Thymus (tissue), 11 donors: ENCODE data around the gene C16orf82. TPM values are rescaled to one million over a fixed set of nuclear protein-coding genes. Genes with fewer than 3 reads are reported as not detected.

Experiments
- DNase-seq, 9 donors: peaks; one replicate each; pipeline ENCODE4 v3.0.0-alpha.2; 2013; ENCODE audit warnings: low spot score in 9 of 9, low read depth in 6 of 9, missing footprints in 1 of 9
- H3K27ac ChIP-seq, 2 donors: one replicate each; pipeline ENCODE4 v1.5.1; 2013; ENCODE audit warnings: control low read depth in 1 of 2, low read depth in 1 of 2, low read length in 1 of 2, mild to moderate bottlenecking in 1 of 2, moderate library complexity in 1 of 2
- H3K27me3 ChIP-seq, 2 donors: one replicate each; pipeline ENCODE4 v1.5.1; 2013; ENCODE audit warnings: low read length in 1 of 2; ENCODE audit not compliant: control insufficient read depth in 2 of 2, insufficient read depth in 1 of 2
- H3K36me3 ChIP-seq, 2 donors: one replicate each; pipeline ENCODE4 v1.5.1; 2013; ENCODE audit warnings: low read length in 1 of 2, mild to moderate bottlenecking in 1 of 2, moderate library complexity in 1 of 2; ENCODE audit not compliant: control insufficient read depth in 2 of 2, insufficient read depth in 2 of 2
- H3K4me1 ChIP-seq, 2 donors: one replicate each; pipeline ENCODE4 v1.5.1; 2013; ENCODE audit warnings: low read length in 2 of 2; ENCODE audit not compliant: control insufficient read depth in 2 of 2, insufficient read depth in 2 of 2
- H3K4me3 ChIP-seq, 2 donors: one replicate each; pipeline ENCODE4 v1.5.1; 2013; ENCODE audit warnings: low read length in 2 of 2, control low read depth in 1 of 2, mild to moderate bottlenecking in 1 of 2
- H3K9me3 ChIP-seq, 2 donors: one replicate each; pipeline ENCODE4 v1.5.1; 2013; ENCODE audit warnings: low read length in 1 of 2, mild to moderate bottlenecking in 1 of 2; ENCODE audit not compliant: control insufficient read depth in 2 of 2, insufficient read depth in 1 of 2
- WGBS: extraction: QIAGEN DNeasy Blood & Tissue Kit; methylation state at CpG from one replicate; pipeline ENCODE4 v1.1.7; 2013; 5-methylcytosine and 5-hydroxymethylcytosine counted together
- polyA plus RNA-seq: library from polyadenylated mRNA; stranded (reverse); fragments of 200-250 nt; gene quantifications from one replicate; pipeline ENCODE4 v1.2.3, GENCODE V29; 2013
- total RNA-seq: library from RNA; stranded (reverse); fragments of 120-200 nt; gene quantifications from one replicate; pipeline ENCODE4 v1.2.4, GENCODE V29; 2013
- donor health status: healthy.

Gene C16orf82
- total and polyA plus RNA-seq, 2 donors = 0.05 TPM; not detected in 1

- H3K27me3 ChIP-seq = peaks cover 0 to 4% of the 10 kb centered on the region in 2 donors
- WGBS = 94% methylated on average over 1 of the region's 1 CpG
- H3K27ac ChIP-seq = no peak overlapping the region
Measured at GRCh38 chr16:27103954-27104353, 37.2 kb downstream of the C16orf82 start.

GRCh38 chr16:27106305-27106704, 39.6 kb downstream of the C16orf82 start:
- peaks cover 0 to 15% of the 10 kb centered on the region in 2 donors for H3K27me3 ChIP-seq
- 89% methylated on average over 6 of the region's 6 CpGs for WGBS
- H3K27ac ChIP-seq = no peak overlapping the region
- no peaks in the 10 kb centered on the region for H3K9me3 ChIP-seq
- no peak overlapping the region for H3K4me3 ChIP-seq
- no peaks in the 10 kb centered on the region for H3K36me3 ChIP-seq
- no peak for DNase-seq
- peaks cover 0 to 2% of the 10 kb centered on the region in 2 donors for H3K4me1 ChIP-seq

More at GRCh38 chr16:27103954-27104353, 37.2 kb downstream of the C16orf82 start:
- H3K36me3 ChIP-seq = no peaks in the 10 kb centered on the region
- no peaks in the 10 kb centered on the region for H3K4me1 ChIP-seq
- no peak overlapping the region for H3K4me3 ChIP-seq
- DNase-seq = no peak
- H3K9me3 ChIP-seq = no peaks in the 10 kb centered on the region

GRCh38 chr16:27107185-27107592, 40.5 kb downstream of the C16orf82 start:
- DNase-seq = no peak
- H3K4me3 ChIP-seq = no peak overlapping the region
- 63% methylated on average over 7 of the region's 7 CpGs for WGBS
- H3K9me3 ChIP-seq = no peaks in the 10 kb centered on the region
- no peak overlapping the region for H3K27ac ChIP-seq
- peaks cover 0 to 15% of the 10 kb centered on the region in 2 donors for H3K27me3 ChIP-seq
- H3K36me3 ChIP-seq = no peaks in the 10 kb centered on the region
- H3K4me1 ChIP-seq = peaks cover 0 to 2% of the 10 kb centered on the region in 2 donors

GRCh38 chr16:27108051-27108770, 41.5 kb downstream of the C16orf82 start:
- 95% methylated on average over 13 of the region's 13 CpGs for WGBS
- H3K27me3 ChIP-seq = peaks cover 0 to 15% of the 10 kb centered on the region in 2 donors
- no peaks in the 10 kb centered on the region for H3K9me3 ChIP-seq
- no peak for DNase-seq
- H3K4me1 ChIP-seq = peaks cover 0 to 2% of the 10 kb centered on the region in 2 donors
- H3K4me3 ChIP-seq = no peak overlapping the region
- H3K27ac ChIP-seq = no peak overlapping the region
- H3K36me3 ChIP-seq = no peaks in the 10 kb centered on the region

GRCh38 chr16:27108826-27109665, 42.3 kb downstream of the C16orf82 start:
- DNase-seq = no peak
- WGBS = 75% methylated on average over 17 of the region's 17 CpGs
- no peak overlapping the region for H3K27ac ChIP-seq

GRCh38 chr16:27109666-27110523, 43.2 kb downstream of the C16orf82 start:
- Histone ChIP-seq H3K9me3 (peaks cover 0 to 1% of the 10 kb centered on the region in 2 donors), H3K4me1 (peaks cover 0 to 2% of the 10 kb centered on the region in 2 donors), H3K36me3 (no peaks in the 10 kb centered on the region), H3K4me3 (peak overlapping the region in 1 of 2 donors; percentile 37), H3K27ac (no peak overlapping the region), H3K27me3 (peaks cover 0 to 15% of the 10 kb centered on the region in 2 donors)
- WGBS = 12% methylated on average over 61 of the region's 61 CpGs
- DNase-seq = peak in 8 of 9 donors; percentile 29 to 71 (median 52)

More at GRCh38 chr16:27108826-27109665, 42.3 kb downstream of the C16orf82 start:
- Histone ChIP-seq H3K9me3 (peaks cover 0 to 1% of the 10 kb centered on the region in 2 donors), H3K27me3 (peaks cover 0 to 15% of the 10 kb centered on the region in 2 donors), H3K4me3 (no peak overlapping the region), H3K4me1 (peaks cover 0 to 2% of the 10 kb centered on the region in 2 donors), H3K36me3 (no peaks in the 10 kb centered on the region)

- no peaks in the 10 kb centered on the region for H3K36me3 ChIP-seq
- H3K4me1 ChIP-seq = peaks cover 0 to 2% of the 10 kb centered on the region in 2 donors
- H3K27ac ChIP-seq = no peak overlapping the region
- WGBS = 76% methylated on average over 7 of the region's 7 CpGs
- H3K9me3 ChIP-seq = peaks cover 0 to 1% of the 10 kb centered on the region in 2 donors
- no peak overlapping the region for H3K4me3 ChIP-seq
- H3K27me3 ChIP-seq = peaks cover 0 to 15% of the 10 kb centered on the region in 2 donors
- DNase-seq = no peak
Measured at GRCh38 chr16:27110524-27110896, 43.8 kb downstream of the C16orf82 start.

GRCh38 chr16:27111486-27111885, 44.8 kb downstream of the C16orf82 start:
- no peak overlapping the region for H3K27ac ChIP-seq
- H3K4me1 ChIP-seq = peaks cover 0 to 2% of the 10 kb centered on the region in 2 donors
- peaks cover 0 to 15% of the 10 kb centered on the region in 2 donors for H3K27me3 ChIP-seq
- peaks cover 0 to 1% of the 10 kb centered on the region in 2 donors for H3K9me3 ChIP-seq
- DNase-seq = no peak
- 94% methylated on average over 7 of the region's 7 CpGs for WGBS
- no peak overlapping the region for H3K4me3 ChIP-seq
- no peaks in the 10 kb centered on the region for H3K36me3 ChIP-seq
